NCI-H1105 (cell line): ENCODE data around the gene TRIM44.

Source experiments
- DNase-seq: peaks from one replicate; lab custom pipeline; 2025; lab: John Stamatoyannopoulos, UW

The TRIM44 gene

DNA sequence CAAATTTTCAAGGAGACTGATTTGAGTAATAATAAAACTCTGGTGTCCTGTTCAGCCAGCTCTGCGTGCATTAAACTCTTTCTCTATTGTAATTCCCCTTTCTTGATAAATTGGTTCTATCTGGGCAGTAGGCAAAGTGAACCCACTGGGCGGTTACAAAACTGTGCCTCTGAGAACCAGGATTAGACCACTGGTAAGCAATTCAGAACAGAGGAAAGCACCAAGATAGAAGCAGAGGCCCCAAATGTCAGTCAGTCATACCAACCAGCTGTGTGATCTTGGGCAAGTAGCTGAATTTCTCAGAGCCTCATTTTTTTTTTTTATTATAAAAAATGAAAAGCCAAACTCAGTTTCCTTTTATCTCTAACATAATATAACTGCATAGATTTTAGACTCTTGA lies 54.9 kb downstream of the TRIM44 start:
- no peak for DNase-seq

DNA sequence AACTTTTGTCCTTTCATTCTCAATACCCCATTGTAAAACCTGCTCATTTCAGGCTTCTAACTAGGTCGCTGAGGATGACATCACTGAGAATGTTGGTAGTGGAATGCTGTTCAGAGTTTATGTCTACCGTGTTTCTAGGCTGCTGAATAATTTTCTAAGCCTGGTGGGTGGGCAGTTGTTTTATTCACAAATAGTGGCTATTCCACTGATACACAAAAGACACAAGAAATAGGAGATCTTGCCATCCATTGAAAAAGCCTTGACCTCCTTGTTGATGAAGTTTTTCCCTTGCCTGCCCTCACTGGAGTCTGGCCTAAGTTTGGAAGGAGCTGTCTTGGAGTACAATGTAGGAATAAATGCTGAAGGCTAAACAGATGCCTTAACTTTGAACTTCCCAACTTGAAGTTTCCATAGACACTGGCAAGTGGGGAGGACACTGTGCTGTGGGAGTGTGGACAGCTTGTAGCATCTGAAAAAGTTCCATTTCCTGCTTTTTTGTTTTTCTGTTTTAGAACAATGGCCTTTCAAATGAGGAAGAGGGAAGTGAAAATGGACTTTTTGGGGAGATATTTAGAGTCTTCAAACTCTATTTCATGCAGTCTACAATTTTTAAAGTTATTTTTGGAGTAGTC lies 59.2 kb downstream of the TRIM44 start:
- no peak for DNase-seq

DNA sequence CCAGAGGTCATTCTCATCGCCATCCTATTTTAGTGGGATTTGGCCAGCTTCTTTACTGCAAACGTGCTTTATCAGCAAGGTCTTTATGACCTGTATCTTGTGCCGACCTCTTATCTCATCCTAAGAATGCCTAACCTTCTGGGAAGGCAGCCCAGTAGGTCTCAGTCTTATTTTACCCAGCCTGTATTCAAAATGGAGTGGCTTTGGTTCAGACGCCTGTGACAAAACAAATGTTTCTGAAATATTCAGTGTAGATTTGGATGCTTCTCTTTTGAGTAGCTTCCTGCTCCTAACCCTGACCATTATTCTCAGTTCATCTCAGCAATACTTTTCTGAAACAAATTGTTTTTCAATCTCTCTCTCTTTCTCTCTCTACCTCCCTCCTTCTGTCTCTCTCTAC lies 60.1 kb downstream of the TRIM44 start:
- no peak for DNase-seq

DNA sequence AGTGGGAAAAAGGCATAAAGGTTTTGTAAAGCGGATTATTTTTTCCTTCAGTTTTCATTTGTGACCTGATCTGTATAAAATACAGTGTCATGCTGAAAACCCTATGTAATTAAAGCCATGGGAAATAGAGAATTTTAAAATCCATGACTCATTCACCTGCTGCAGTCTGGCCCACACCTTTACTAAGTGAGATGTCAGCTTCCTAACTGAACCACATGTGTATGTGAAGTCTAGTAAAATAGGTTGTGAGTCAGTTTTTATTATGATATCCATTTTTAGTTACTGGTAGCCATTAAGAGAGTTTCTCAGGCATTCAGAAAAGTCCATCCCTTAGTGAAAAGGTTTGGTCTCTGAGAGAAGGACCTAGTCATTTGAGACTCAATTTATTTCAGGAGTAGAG lies 60.9 kb downstream of the TRIM44 start:
- no peak for DNase-seq

DNA sequence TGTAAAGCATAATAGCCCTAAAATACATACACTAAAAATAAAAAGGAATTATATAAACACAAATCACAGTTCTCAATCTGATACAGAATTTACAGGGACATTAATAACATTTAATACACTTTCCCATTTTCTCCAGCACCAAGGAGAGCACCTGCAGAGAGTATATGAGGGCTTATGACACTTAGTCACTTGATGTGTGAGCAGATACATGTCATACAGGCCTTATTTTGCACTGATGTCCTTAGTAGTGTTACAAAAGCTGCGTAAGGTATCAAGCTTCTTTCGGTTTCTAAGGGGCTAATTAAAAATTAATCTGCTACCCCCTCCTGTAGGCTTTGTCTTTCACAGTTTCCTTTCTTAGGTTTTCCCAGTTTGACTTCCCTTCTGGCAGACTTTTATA lies 61.3 kb downstream of the TRIM44 start:
- no peak for DNase-seq

DNA sequence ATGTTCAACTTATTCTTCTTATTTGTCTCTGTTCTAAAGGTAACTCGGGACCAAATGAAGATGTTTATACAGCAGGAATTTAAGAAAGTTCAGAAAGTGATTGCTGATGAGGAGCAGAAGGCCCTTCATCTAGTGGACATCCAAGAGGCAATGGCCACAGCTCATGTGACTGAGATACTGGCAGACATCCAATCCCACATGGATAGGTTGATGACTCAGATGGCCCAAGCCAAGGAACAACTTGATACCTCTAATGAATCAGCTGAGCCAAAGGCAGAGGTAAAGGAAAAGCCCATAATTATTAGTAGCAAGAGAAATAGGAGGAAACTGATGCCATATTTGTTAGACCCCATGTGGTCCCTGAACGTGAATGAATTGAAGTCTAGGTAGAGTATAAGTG lies 63.3 kb downstream of the TRIM44 start:
- no peak for DNase-seq

DNA sequence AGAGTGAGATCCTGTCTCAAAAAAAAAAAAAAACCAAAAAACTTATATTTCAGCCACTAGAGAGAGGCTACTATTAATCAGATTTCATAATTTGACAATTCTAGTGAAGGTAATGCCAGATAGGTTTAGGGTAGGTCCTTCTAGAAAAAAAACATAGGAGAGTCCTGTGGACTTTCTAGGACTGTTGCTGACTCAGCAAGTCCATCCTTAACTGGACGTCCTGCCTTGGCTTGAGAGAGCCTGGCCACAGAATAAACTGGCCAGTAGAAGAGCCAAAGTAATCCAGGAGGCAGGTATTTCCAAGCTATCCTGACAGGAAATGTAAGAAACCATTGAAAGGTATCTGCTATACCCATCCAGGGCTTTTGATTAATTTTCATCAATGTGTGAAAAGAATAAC lies 64.6 kb downstream of the TRIM44 start:
- no peak for DNase-seq

DNA sequence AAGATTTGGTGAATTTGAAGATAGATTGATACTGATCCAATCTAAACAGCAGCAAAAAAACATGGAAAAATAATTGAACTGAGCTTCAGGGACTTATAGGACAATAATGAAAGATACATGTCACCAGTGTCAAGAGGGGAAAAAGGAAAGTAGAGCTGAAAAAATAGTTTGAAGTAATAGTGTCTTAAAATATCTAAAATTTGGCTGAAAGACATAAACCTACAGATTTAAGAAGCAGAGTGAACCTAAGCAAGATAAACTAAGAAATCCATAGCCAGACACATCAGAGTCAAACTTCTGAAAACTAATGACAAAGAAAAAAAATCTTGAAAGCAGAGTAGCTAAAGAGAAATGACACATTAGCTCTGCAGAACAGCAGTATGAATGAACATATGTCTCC lies 67.7 kb downstream of the TRIM44 start:
- DNase-seq: no peak

DNA sequence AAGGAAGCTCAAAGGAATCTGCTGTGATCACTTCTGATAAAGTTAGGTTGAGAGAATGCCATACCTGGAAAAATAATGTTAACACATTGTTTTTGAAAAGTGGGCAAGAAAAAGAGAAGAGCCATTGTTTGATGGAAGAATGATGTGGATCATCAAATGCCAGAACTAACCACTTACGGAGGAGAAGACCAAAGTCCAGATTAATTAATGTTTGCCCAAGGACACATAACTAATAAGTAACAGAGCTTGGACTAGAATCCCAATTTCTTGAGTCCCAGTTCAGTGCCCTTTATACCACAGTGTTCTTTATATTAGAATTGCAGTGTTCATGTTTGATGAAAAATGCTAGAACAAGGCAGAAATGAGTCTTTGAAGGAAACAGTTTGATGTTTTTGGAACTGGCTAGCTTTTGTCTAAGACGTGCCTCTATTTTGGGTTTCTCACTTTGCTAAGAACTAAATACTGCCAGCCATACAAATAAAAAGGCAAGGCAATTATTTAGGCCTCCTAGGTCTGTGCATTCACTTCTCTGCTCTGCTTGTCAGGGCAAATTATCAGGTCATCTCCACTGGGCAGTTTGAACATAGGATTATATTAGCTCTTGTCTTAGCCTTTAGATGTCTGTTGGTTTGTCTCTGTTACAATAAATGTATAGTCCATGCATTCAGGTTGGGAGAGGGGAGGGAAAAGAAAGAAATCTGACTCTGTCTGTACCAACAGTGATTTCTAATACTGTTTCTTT lies 72.3 kb downstream of the TRIM44 start:
- DNase-seq: no peak

DNA sequence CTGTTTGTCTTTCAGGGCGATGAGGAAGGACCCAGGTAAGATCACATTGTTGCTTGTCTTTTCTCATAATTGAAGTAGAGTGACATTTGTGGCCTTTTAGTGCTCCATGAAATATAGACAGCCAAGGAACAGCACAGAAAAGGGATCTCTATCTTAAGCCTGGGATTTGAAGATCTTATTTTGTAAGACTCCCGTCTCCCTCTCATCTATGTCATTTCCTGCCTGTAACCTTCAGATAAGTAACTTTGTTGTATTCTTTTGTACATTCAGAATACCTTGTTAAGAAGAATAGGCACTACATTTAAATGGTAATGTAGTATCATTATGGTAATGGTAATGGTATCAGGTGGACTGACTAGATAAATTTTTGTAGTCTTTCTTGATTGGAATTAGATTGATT lies 72.8 kb downstream of the TRIM44 start:
- DNase-seq: no peak

DNA sequence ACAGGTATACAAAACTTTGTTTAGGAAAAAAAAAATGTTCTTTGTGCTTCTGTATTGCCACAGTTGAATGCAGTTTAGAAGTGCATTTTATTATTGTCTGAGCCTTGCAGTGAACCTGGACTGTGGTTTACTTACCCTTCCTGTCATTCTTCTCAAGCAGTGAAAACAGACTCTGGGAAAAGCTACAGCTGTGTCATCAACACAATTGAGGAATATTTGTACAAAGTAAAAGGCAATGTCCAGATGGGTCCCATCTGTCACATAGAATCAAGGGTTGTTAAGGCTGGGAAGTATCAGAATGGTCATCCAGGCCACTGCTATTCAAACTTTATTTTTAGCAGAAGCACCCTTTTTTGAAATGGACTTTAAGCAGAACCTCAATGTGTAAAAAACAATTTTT lies 73.3 kb downstream of the TRIM44 start:
- no peak for DNase-seq

DNA sequence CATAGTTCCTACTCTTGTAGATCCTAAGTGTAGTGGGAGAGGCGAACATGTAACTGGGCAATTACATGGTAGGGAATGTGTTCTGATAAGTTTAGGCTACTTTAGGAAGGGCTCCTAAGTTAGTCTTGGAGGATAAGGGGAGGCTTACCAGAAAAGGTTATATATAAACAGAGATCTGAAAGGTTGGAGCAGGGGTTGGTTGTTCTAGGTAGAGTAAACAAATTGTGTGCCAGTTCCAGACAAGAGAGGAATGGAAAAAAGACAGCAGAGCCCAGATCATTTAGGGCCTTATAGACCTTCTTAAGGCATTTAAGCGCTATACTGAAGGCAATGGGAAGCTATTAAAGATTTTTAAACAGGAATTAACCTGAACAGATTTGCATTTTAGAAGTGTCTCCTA lies 74.4 kb downstream of the TRIM44 start:
- no peak for DNase-seq

DNA sequence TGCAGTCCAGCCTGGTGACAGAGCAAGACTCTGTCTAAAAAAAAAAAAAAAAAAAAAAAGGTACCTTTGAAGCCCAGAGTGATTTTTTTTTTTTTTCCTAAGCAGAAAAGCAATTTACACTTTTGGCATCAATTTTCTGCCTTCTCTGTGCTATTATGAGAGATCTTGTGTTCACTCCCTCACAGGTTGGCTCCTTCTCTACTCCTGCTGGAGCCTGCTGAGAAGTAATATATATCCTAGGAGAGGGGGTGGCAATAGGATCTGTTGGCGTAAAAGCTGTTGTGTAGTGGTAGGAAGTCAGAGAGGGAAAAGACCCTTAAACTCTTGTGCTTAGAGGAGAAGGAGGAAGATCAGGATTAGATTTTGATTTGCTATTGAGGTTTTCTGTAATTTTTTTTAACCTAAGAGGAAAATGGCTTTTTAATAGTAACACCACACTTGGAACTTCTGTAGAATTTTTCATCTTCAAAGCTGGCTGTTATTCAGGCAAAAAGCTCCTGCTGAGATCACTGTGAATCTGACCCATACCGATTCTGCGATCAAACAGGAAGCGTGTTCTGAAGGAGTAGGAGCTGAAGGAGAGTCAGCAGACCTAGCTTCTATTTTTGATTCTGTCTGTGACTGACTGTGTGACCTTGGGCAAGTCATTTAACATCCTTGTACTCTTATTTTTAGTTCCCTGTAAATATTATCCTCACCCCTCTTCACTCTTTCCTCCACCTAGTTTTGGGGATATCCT lies 77.7 kb downstream of the TRIM44 start:
- DNase-seq: no peak

DNA sequence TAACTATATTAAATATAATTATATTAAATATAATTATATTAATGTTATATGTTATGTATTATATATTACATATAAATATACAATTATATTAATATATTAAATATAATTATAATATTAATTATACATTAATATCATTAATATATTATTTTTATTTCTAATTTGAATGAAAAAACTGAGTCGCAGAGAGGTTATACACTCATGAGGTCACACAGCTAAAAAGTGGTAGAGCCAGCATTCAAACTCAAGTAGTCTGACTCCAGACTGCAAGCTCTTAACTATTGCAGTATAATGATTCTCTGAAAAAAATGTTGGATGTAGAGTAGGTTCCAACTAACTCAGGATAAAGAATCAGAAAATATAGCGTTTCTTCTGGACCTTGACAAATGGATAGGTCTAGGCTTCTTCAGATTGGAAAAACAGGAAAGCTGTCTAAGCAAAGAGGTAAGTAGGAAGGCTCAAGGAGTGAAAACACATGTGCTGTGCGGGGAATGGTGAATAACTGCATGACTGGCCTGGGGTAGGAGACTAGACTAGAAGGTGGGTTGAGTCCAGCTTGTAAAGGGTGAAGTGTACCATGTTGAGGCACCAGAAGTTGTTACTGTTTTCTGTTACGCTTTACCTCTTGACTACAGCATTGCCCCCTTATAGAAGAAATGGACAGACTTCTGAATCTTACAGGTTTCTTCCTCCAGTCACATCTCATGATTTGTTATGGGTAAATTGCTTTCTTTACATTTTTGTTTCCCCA lies 80.3 kb downstream of the TRIM44 start:
- no peak for DNase-seq

DNA sequence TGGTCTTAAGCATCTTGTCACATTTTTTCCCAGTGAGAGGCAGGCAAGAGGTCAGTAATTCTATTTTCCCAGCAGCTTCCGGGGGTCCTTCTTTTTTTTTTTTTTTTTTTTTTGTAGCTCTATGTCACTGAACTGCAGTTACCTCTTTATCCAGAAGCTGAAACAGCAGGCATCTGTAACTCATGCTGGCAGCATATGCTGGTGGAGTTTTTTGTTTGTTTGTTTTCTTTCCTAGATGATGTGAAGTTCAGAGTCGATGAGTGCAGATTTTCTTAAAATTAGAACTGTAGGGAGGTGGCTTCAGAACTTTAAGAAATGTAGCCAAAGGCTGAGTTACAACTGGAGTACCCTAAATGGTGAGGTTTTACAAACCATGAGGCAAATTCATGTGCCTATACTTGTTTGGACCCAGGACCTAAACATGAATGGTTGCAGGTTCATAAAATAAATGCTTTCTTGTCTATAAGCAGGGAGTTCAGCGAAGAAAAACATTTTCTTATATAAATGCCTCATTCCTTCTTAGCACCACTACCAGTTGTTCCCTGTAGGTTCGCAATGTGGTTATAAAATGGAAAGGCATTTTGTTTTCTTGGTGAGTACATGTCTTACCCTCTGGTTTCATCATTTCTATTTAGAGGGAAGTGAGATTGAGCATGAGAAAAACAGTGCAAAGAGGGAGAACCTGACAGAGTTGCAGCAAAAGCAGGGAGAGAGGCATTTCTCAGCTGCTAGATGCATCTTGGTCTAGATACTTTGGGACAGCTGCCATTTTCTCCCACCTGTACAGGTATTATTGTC lies 84.0 kb downstream of the TRIM44 start:
- DNase-seq: no peak

DNA sequence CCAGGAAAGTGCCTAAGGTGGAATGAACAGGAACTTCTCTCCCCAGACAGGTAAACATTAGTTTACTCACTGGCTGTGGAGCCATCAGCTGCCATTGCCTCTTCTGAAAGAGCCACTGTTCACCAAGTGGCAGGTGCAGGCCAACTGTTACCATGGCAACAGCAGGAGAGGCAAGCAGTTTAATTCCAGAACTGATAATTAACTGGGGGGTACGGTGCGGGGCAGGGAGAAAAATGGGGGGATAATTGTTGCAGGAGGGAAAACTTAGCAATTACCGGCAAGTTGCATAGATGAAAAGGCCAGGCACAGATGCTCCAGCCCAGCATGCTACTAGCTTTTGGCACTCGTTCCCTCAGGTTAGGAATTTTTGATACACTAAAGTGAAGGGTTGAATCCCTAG lies 85.1 kb downstream of the TRIM44 start:
- peak; percentile 94 for DNase-seq

DNA sequence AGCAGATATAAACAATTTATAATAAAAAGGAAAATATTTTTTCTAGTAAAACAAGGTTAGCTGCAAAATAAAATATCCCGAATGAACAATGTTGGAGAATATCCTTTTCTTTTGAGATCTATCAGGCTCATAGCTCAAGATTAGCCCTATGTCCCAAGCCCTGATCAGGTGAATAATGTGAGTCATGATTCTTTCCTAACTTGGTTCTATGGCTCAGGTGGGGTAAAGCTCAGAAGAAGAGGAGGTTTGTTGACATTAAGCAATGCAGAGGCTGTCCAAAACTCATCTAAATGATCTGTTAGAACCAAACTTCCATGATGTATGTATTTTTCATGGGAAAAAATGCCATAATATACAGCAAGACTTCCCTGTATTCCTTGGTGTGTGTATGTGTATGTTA lies 86.1 kb downstream of the TRIM44 start:
- no peak for DNase-seq

DNA sequence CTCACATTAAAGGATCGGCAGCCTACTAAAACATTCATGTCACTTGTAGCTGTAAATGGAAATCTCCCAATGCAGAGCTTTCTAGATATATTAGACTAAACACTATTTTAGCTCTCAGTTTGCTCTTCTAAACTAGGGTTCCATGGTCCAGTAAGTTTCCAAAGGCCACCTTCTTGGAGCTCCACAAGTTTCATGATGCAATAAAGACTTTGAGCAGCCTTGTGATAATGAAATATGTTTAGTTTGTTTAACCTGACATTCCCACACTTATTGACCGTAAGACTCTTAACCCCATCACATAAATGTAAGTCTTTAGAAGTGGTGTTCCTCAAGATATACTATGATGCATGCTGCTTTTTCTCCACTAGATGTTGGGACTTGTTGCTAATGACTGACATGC lies 87.7 kb downstream of the TRIM44 start:
- DNase-seq: no peak

DNA sequence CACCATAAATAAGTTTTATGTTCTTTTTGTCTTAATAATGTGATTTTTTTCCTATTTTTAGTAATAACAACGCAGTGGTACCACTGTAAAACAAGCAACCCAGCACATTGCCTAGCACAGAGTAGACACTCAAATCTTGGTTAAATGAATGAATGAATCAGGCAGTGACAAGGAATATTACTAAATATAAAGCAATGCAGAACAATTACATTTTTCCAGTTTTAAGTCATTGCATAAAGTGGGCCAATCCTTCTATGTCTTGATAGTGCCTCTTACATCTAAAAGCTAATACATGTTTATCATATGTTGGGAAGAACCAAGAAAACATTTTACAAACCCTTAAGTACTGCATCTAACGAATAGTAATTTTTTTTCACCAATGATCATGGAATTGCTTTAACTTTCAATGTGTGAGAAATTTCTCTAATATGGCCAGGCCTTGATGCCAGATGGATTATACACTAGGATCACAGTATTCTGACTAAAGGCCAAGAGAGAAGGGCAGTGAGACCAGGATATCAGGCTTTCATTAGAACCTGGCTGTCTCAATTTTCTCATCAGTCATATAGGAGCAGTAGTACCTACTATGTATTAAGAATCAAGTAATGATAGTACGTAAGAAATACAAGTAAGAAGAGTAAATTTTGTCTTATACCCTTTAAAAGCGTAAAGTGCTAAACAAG lies 88.5 kb downstream of the TRIM44 start:
- DNase-seq: no peak

DNA sequence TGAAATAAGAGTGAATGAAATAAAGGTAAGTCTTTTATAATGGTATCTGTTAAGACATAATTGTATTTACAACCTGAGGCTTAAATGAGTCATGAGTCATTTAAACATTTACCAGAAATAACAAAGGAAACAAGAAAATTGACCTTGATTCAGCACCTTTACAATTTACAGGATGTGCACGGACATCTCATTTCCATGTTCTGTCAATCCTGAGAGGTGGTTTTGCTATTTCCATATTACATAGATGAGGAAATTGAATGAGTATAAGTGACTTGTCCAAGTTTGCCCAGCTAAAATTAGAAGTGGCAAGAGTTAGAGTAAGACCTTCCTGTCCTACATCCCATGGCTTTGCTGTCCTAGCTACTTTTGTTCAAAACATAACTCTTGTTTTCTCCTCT lies 89.1 kb downstream of the TRIM44 start:
- DNase-seq: no peak

DNA sequence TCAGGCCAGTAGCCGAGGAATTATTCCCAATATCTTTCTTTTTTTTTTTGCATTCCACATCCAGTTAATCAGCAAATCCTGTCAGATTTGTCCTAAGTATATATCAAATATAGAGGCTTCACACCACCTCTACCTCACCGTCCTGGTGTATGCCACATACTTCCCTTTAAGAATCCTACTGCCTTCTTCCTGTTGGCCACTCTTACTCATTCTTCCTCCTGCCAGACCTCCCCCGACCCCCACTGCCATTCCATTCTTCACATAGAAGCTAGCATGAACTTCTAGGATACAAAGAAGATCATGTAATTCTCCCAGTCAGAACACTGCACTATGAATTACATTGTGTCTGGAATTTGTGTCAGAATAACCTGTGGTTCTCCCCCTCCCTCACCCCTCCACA lies 89.5 kb downstream of the TRIM44 start:
- DNase-seq: no peak
